OCI-LY1 (cell line): ENCODE data around the gene DCC.

Experiments
- H2AFZ ChIP-seq: fragments of 200-600 bp; sonication (generic), shearing (Covaris generic); 2 replicates; pipeline ENCODE4 v1.6.0; 2014; ENCODE audit warnings: antibody characterized with exemption, mild to moderate bottlenecking, low read length
- H3F3A ChIP-seq: fragments of 200-600 bp; sonication (generic), shearing (Covaris generic); 2 replicates; pipeline ENCODE4 v1.6.0; 2014; ENCODE audit warnings: mild to moderate bottlenecking, antibody characterized with exemption, low read length, moderate library complexity; ENCODE audit not compliant: insufficient read depth
- H3K27ac ChIP-seq: fragments of 200-600 bp; sonication (generic); 2 replicates; pipeline ENCODE4 v1.5.1; 2014; ENCODE audit warnings: low read length, mixed run types, mild to moderate bottlenecking, low read depth; ENCODE audit not compliant: poor library complexity, severe bottlenecking
- H3K27me3 ChIP-seq: fragments of 200-600 bp; sonication (generic); 2 replicates; pipeline ENCODE4 v1.6.0; 2014; ENCODE audit warnings: antibody characterized with exemption, mild to moderate bottlenecking, low read length, moderate library complexity; ENCODE audit not compliant: insufficient read depth
- H3K36me3 ChIP-seq: fragments of 200-600 bp; sonication (generic); 2 replicates; pipeline ENCODE4 v1.6.1; 2014; ENCODE audit warnings: mild to moderate bottlenecking, antibody characterized with exemption, low read length, moderate library complexity, mixed read lengths; ENCODE audit not compliant: insufficient read depth
- H3K4me1 ChIP-seq: fragments of 200-600 bp; sonication (generic); 2 replicates; pipeline ENCODE4 v1.5.1; 2014; ENCODE audit warnings: mild to moderate bottlenecking, low read length, moderate library complexity; ENCODE audit not compliant: insufficient read depth, severe bottlenecking
- H3K4me2 ChIP-seq: fragments of 200-600 bp; sonication (generic), shearing (Covaris generic); 2 replicates; pipeline ENCODE4 v1.6.1; 2014; ENCODE audit warnings: low read length
- H3K4me3 ChIP-seq: fragments of 200-600 bp; sonication (generic); 2 replicates; pipeline ENCODE4 v1.5.1; 2014; ENCODE audit warnings: low read length, low read depth, mild to moderate bottlenecking, mixed read lengths; ENCODE audit not compliant: poor library complexity, severe bottlenecking
- H3K79me2 ChIP-seq: fragments of 200-600 bp; shearing (Covaris generic); 2 replicates; pipeline ENCODE4 v1.6.1; 2016; ENCODE audit warnings: mixed run types, low read length, mixed read lengths; ENCODE audit not compliant: insufficient read depth
- H3K9ac ChIP-seq: fragments of 200-600 bp; sonication (generic), shearing (Covaris generic); 2 replicates; pipeline ENCODE4 v1.6.1; 2014; ENCODE audit warnings: mild to moderate bottlenecking, low read length, mixed read lengths
- H3K9me2 ChIP-seq: fragments of 200-600 bp; sonication (generic), shearing (Covaris generic); 2 replicates; pipeline ENCODE4 v1.6.1; 2014; ENCODE audit warnings: low read depth, mild to moderate bottlenecking, low read length, mixed read lengths
- H3K9me3 ChIP-seq: fragments of 200-600 bp; shearing (Covaris generic); 2 replicates; pipeline ENCODE4 v1.6.1; 2014; ENCODE audit warnings: low read length, mixed read lengths
- H4K20me1 ChIP-seq: fragments of 200-600 bp; sonication (generic), shearing (Covaris generic); 2 replicates; pipeline ENCODE4 v1.6.0; 2016; ENCODE audit warnings: mild to moderate bottlenecking, low read length; ENCODE audit not compliant: insufficient read depth
- EZH2 ChIP-seq: fragments of 200-600 bp; sonication (generic), shearing (Covaris generic); IDR thresholded peaks from 2 replicates; pipeline ENCODE4 v1.8.0; 2017; ENCODE audit warnings: borderline replicate concordance, mixed run types, mild to moderate bottlenecking, antibody characterized with exemption, low read length, moderate library complexity, mixed read lengths
- TF ChIP-seq, protein P1 (sequence below): fragments of 200-600 bp; sonication (generic), shearing (Covaris generic); IDR thresholded peaks from 2 replicates; pipeline ENCODE4 v1.5.1; 2017; ENCODE audit warnings: mild to moderate bottlenecking, antibody characterized with exemption, low read length, moderate library complexity, mixed read lengths

DCC gene

DNA sequence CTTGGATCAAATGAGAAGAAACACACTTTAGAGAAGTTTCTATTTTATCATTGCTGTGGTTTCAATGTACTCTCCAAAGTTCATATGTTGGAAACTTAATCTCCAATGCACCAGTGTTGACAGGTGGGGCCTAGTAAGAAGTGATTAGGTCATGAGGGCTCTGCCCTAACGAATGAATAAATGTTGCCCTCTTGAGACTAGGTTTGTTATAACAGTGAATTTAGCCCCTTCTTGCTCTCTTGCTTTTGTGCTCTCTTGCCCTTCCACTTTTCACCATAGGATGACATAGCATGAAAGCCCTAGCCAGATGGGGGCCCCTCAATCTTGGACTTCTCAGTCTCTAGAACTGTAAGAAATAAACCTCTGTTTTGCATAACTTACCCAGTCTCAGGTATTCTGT is 664.8 kb downstream of the DCC start:
- Histone ChIP-seq H3K9me2 (no peaks in the 10 kb centered on the region), H3K9me3 (no peaks in the 10 kb centered on the region), H3K4me2 (no peak overlapping the region), H3K36me3 (no peaks in the 10 kb centered on the region), H3F3A (no peaks in the 10 kb centered on the region), H3K79me2 (no peaks in the 10 kb centered on the region), H3K9ac (no peak overlapping the region), H2AFZ (no peak overlapping the region), H3K4me1 (no peaks in the 10 kb centered on the region), H3K4me3 (no peak overlapping the region), H4K20me1 (no peaks in the 10 kb centered on the region), H3K27me3 (no peaks in the 10 kb centered on the region), H3K27ac (no peak overlapping the region)
- TF ChIP-seq, protein P1, sequence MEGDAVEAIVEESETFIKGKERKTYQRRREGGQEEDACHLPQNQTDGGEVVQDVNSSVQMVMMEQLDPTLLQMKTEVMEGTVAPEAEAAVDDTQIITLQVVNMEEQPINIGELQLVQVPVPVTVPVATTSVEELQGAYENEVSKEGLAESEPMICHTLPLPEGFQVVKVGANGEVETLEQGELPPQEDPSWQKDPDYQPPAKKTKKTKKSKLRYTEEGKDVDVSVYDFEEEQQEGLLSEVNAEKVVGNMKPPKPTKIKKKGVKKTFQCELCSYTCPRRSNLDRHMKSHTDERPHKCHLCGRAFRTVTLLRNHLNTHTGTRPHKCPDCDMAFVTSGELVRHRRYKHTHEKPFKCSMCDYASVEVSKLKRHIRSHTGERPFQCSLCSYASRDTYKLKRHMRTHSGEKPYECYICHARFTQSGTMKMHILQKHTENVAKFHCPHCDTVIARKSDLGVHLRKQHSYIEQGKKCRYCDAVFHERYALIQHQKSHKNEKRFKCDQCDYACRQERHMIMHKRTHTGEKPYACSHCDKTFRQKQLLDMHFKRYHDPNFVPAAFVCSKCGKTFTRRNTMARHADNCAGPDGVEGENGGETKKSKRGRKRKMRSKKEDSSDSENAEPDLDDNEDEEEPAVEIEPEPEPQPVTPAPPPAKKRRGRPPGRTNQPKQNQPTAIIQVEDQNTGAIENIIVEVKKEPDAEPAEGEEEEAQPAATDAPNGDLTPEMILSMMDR, result no peak
- no peak for TF ChIP-seq EZH2

DNA sequence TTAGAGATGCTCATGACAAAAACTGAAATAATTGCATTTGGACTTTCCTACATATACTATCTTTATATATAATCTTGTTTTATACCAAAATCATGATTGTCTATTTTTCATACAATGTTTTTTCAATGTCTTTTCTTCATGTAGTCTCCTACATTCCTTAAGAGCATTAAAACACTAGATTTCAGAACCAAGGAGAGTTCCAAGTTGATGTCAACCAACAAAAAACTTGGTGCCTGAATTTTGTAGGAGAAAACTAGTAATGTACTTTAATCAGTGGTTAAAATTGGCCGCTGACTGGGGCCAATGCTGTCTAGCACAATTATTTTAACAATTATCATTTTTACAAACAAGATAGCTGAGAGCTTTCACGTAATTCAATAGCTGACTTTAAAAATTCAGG is 678.8 kb downstream of the DCC start:
- H3K79me2 ChIP-seq, result no peaks in the 10 kb centered on the region
- no peak overlapping the region for H3K4me2 ChIP-seq
- no peak overlapping the region for H2AFZ ChIP-seq
- TF ChIP-seq, protein P1, result no peak
- TF ChIP-seq EZH2, result no peak
- H3K27ac ChIP-seq, result no peak overlapping the region
- H3K4me1 ChIP-seq, result no peaks in the 10 kb centered on the region
- no peaks in the 10 kb centered on the region for H3K9me3 ChIP-seq
- no peaks in the 10 kb centered on the region for H3F3A ChIP-seq
- H4K20me1 ChIP-seq, result no peaks in the 10 kb centered on the region
- no peak overlapping the region for H3K4me3 ChIP-seq
- no peak overlapping the region for H3K9ac ChIP-seq
- H3K36me3 ChIP-seq, result no peaks in the 10 kb centered on the region
- no peaks in the 10 kb centered on the region for H3K27me3 ChIP-seq
- H3K9me2 ChIP-seq, result no peaks in the 10 kb centered on the region

DNA sequence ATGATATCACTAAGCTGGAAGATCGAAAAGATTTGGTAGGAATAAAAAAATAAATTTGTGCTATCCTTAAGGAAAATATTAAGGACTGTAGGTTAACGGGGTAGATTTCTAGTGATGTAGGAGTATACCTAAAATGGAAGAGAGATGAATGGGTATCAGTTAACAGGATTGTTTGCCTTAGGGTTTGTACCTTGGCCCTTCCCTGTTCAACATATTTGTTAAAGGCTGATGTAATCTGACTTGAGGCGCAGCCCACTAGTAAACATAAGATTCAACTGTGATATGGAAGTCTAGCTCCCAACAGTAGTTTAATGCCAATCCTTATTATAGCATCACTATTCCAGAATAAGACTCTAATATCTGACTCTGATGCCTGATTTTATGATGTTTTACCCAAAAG is 685.2 kb downstream of the DCC start:
- Histone ChIP-seq H2AFZ (no peak overlapping the region), H3K9ac (no peak overlapping the region), H3K79me2 (no peaks in the 10 kb centered on the region), H3K9me3 (no peaks in the 10 kb centered on the region), H4K20me1 (no peaks in the 10 kb centered on the region), H3K36me3 (no peaks in the 10 kb centered on the region), H3F3A (no peaks in the 10 kb centered on the region), H3K27ac (no peak overlapping the region), H3K9me2 (no peaks in the 10 kb centered on the region), H3K27me3 (no peaks in the 10 kb centered on the region), H3K4me1 (no peaks in the 10 kb centered on the region), H3K4me2 (no peak overlapping the region), H3K4me3 (no peak overlapping the region)
- TF ChIP-seq EZH2, result no peak
- TF ChIP-seq, protein P1, result no peak
